H1 (cell line): ENCODE measurements around the gene GLRX5. TPM values are rescaled to one million over a fixed set of nuclear protein-coding genes. Genes with fewer than 3 reads are reported as not detected.

ENCODE experiments used
- BCL11A ChIP-seq, 2 experiments: IDR thresholded peaks; one replicate each; pipeline ENCODE4 v1.6.1; 2011; ENCODE audit warnings: low read depth in 2 of 2, low read length in 2 of 2, mild to moderate bottlenecking in 2 of 2
- SRF ChIP-seq: IDR thresholded peaks from 2 replicates; pipeline ENCODE4 v1.6.1; 2011; ENCODE audit warnings: mild to moderate bottlenecking, low read depth, low read length, moderate library complexity
- TBP ChIP-seq: IDR thresholded peaks from 2 replicates; pipeline ENCODE4 v1.6.1; 2011; ENCODE audit warnings: low read depth, low read length, improper control_type of control experiment
- polyA plus RNA-seq, 7 experiments: library from polyadenylated mRNA; depleted of rRNA in 3 of 7; stranded (reverse) in 5 of 7; unstranded in 2 of 7; fragments of >200 nt in 5 of 7; fragments of 200-250 nt in 2 of 7; gene quantifications; 1 replicate in 5 of 7; 2 replicates in 1 of 7; 4 replicates in 1 of 7; pipeline versions ENCODE4 v1.2.1 to v1.2.3, GENCODE V29; 2011 to 2013; ENCODE audit warnings: missing spikeins in 2 of 7, mixed read lengths in 2 of 7
- total RNA-seq: library from RNA; stranded (reverse); fragmentation: NEBNext Ultra II Directional; extraction: Animal tissue kit (Norgen Biotek cat#: 25700); gene quantifications from 2 replicates; pipeline ENCODE4 v1.2.1, GENCODE V29; 2021
- TF ChIP-seq, protein P1 (sequence below): fragments of 300-600 bp; sonication (generic); IDR thresholded peaks from 2 replicates; pipeline ENCODE4 v1.7.1; 2012; ENCODE audit warnings: low read length, moderate library complexity, mild to moderate bottlenecking, inconsistent platforms; ENCODE audit not compliant: insufficient replicate concordance

GLRX5 gene
- total and polyA plus RNA-seq, 2 of the 8 experiments (the other 6 are each of a cell fraction or from before 2014, with no cell fraction given) = 70.1 to 88.8 TPM

DNA sequence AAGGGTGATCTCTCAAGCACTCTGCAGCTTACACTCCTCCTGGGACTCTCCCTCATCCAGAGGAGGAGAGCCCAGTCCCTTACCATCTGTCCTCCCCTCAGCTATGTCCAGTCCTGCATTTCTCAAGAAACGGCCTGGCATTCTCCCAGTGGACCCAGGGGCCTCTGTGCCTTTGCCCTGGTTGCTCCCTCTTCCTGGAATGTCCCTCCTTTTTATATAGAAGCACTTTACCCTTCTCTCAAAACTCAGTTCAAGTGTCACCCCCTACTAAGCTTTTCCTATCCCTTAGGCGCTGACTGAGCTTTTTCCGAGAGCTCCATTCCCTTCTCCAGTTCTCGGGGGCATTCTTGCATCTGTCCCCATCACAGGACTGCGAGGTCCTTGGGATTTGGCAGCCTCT, 8.9 kb upstream of the GLRX5 start (continued):
- TF ChIP-seq, protein P1, sequence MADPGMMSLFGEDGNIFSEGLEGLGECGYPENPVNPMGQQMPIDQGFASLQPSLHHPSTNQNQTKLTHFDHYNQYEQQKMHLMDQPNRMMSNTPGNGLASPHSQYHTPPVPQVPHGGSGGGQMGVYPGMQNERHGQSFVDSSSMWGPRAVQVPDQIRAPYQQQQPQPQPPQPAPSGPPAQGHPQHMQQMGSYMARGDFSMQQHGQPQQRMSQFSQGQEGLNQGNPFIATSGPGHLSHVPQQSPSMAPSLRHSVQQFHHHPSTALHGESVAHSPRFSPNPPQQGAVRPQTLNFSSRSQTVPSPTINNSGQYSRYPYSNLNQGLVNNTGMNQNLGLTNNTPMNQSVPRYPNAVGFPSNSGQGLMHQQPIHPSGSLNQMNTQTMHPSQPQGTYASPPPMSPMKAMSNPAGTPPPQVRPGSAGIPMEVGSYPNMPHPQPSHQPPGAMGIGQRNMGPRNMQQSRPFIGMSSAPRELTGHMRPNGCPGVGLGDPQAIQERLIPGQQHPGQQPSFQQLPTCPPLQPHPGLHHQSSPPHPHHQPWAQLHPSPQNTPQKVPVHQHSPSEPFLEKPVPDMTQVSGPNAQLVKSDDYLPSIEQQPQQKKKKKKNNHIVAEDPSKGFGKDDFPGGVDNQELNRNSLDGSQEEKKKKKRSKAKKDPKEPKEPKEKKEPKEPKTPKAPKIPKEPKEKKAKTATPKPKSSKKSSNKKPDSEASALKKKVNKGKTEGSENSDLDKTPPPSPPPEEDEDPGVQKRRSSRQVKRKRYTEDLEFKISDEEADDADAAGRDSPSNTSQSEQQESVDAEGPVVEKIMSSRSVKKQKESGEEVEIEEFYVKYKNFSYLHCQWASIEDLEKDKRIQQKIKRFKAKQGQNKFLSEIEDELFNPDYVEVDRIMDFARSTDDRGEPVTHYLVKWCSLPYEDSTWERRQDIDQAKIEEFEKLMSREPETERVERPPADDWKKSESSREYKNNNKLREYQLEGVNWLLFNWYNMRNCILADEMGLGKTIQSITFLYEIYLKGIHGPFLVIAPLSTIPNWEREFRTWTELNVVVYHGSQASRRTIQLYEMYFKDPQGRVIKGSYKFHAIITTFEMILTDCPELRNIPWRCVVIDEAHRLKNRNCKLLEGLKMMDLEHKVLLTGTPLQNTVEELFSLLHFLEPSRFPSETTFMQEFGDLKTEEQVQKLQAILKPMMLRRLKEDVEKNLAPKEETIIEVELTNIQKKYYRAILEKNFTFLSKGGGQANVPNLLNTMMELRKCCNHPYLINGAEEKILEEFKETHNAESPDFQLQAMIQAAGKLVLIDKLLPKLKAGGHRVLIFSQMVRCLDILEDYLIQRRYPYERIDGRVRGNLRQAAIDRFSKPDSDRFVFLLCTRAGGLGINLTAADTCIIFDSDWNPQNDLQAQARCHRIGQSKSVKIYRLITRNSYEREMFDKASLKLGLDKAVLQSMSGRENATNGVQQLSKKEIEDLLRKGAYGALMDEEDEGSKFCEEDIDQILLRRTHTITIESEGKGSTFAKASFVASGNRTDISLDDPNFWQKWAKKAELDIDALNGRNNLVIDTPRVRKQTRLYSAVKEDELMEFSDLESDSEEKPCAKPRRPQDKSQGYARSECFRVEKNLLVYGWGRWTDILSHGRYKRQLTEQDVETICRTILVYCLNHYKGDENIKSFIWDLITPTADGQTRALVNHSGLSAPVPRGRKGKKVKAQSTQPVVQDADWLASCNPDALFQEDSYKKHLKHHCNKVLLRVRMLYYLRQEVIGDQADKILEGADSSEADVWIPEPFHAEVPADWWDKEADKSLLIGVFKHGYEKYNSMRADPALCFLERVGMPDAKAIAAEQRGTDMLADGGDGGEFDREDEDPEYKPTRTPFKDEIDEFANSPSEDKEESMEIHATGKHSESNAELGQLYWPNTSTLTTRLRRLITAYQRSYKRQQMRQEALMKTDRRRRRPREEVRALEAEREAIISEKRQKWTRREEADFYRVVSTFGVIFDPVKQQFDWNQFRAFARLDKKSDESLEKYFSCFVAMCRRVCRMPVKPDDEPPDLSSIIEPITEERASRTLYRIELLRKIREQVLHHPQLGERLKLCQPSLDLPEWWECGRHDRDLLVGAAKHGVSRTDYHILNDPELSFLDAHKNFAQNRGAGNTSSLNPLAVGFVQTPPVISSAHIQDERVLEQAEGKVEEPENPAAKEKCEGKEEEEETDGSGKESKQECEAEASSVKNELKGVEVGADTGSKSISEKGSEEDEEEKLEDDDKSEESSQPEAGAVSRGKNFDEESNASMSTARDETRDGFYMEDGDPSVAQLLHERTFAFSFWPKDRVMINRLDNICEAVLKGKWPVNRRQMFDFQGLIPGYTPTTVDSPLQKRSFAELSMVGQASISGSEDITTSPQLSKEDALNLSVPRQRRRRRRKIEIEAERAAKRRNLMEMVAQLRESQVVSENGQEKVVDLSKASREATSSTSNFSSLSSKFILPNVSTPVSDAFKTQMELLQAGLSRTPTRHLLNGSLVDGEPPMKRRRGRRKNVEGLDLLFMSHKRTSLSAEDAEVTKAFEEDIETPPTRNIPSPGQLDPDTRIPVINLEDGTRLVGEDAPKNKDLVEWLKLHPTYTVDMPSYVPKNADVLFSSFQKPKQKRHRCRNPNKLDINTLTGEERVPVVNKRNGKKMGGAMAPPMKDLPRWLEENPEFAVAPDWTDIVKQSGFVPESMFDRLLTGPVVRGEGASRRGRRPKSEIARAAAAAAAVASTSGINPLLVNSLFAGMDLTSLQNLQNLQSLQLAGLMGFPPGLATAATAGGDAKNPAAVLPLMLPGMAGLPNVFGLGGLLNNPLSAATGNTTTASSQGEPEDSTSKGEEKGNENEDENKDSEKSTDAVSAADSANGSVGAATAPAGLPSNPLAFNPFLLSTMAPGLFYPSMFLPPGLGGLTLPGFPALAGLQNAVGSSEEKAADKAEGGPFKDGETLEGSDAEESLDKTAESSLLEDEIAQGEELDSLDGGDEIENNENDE = no peak
- TF ChIP-seq BCL11A (IDR thresholded peaks at IDR 0.05; ENCODE audit: low read depth in 2 of 2, low read length in 2 of 2) (no peak), SRF (no peak), TBP (no peak)
